Activated CD8-positive, alpha-beta memory T cell treated with anti-CD3 and anti-CD28 coated beads, Interleukin-2, amount 50 U/mL, for 4 hours (primary cell): ENCODE data around the gene ZFAND2A.

ENCODE experiments used
- DNase-seq: peaks from one replicate; pipeline ENCODE4 v3.0.0-alpha.2; 2020

ZFAND2A gene

GRCh38 chr7:1104516-1105179 is 55.3 kb downstream of the ZFAND2A start:
- DNase-seq = no peak

GRCh38 chr7:1103789-1104515 is 56.0 kb downstream of the ZFAND2A start:
- no peak for DNase-seq

- DNase-seq = no peak
These were observed 56.8 kb downstream of the ZFAND2A start for GRCh38 chr7:1103009-1103788.
